Right lobe of liver (tissue), 4 donors: Measurements from ENCODE around the gene ZNF546.

Experiments
- CTCF ChIP-seq, 4 donors: fragments of 200-600 bp in 3 of 4; fragments of 450-650 bp in 1 of 4; IDR thresholded peaks; one replicate each; pipeline versions ENCODE4 v1.5.1 to v1.8.0; 2016 to 2022; ENCODE audit warnings: antibody characterized with exemption in 4 of 4, mild to moderate bottlenecking in 2 of 4
- POLR2A ChIP-seq: fragments of 450-650 bp; IDR thresholded peaks from one replicate; pipeline ENCODE4 v1.6.1; 2017; ENCODE audit warnings: antibody characterized with exemption, mild to moderate bottlenecking
- donor health status: DM: no; HTN: no; CAD: no.
- donor health status: DM: no; HTN: no; CAD: no.
- donor health status: DM: no; HTN: yes; CAD: no.

GRCh38 chr19:39996218-39996810 is 546 bp upstream of the ZNF546 start:
- TF ChIP-seq CTCF (IDR thresholded peaks at IDR 0.05): no peak
- no peak for TF ChIP-seq POLR2A
